ENCODE measurements around the gene RGS5. TPM values are rescaled to one million over a fixed set of nuclear protein-coding genes. Genes with fewer than 3 reads are reported as not detected.

The RGS5 gene
- total RNA-seq, 6 experiments from 2014 or later, result 3.2 to 7.8 (median 4.6) TPM

DNA sequence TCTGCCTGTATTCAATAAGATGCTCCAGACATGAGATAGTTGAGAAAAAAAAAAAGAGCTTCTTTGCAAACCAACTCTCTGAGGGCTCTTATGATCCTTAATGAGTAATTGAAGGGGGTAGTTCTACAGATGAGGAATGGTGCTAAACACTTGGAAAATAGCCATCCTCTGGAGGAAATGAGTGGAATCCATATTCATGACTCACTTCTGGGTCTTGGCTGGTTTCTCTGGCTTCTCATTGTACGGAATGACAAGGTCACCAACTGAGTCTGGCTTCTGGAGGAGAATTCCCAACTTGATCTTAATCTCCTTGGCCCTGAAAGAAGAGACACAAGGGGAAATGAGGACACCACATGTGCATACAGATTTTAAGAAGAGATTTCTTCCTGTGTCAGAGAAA is 34.7 kb downstream of the RGS5 start:
- Mint-ChIP-seq H3K4me3 (peak overlapping the region; percentile 10; the same call in 1 of the 2 replicates), H3K4me1 (ENCODE audit: low read depth) (peaks cover 94% of the 10 kb centered on the region), H3K36me3 (ENCODE audit: low read depth) (no peaks in the 10 kb centered on the region), H3K9me3 (no peaks in the 10 kb centered on the region), H3K27ac (peak overlapping the region; percentile 87), H3K27me3 (ENCODE audit: insufficient read depth) (no peaks in the 10 kb centered on the region)
- TF ChIP-seq, protein P1, sequence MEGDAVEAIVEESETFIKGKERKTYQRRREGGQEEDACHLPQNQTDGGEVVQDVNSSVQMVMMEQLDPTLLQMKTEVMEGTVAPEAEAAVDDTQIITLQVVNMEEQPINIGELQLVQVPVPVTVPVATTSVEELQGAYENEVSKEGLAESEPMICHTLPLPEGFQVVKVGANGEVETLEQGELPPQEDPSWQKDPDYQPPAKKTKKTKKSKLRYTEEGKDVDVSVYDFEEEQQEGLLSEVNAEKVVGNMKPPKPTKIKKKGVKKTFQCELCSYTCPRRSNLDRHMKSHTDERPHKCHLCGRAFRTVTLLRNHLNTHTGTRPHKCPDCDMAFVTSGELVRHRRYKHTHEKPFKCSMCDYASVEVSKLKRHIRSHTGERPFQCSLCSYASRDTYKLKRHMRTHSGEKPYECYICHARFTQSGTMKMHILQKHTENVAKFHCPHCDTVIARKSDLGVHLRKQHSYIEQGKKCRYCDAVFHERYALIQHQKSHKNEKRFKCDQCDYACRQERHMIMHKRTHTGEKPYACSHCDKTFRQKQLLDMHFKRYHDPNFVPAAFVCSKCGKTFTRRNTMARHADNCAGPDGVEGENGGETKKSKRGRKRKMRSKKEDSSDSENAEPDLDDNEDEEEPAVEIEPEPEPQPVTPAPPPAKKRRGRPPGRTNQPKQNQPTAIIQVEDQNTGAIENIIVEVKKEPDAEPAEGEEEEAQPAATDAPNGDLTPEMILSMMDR (IDR thresholded peaks at IDR 0.05), result no peak
- DNase-seq, result peak; percentile 96

DNA sequence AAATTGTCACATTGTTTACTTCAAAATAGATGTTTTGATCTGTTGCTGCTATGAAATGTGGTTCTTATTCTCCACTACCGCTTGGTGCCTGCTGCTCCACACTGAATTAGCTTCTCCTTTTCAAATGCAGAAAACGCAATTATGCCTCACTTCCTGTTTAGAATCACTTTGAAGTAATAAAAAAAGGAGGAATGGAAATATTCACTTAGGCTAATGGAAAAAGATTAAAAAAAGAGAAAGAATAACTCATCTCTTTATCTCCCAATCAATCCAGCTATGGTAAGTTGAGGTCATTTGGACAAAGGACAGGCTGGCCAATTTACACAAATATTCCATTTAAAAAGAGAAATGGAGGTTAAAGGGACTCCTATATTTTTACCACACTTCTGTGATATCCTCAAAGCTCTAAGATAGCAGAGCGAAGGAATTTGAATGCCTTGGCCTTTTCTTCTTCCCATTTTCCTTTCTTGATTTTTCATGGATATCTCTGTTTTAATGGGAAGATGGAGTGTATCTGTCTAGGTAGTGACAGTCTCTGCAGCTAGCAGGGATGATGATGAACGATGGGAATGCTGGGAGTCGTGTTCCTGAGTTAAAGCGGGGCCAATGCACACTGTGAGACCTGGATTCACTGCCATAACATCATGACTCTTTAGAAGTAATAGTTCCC is 35.7 kb downstream of the RGS5 start:
- TF ChIP-seq, protein P1 (IDR thresholded peaks at IDR 0.05), result no peak
- peaks cover 94% of the 10 kb centered on the region for H3K4me1 Mint-ChIP-seq (ENCODE audit: low read depth)
- no peak for DNase-seq
- peak overlapping the region; percentile 44; the same call in 1 of the 2 replicates for H3K4me3 Mint-ChIP-seq
- H3K27me3 Mint-ChIP-seq (ENCODE audit: insufficient read depth), result no peaks in the 10 kb centered on the region
- H3K36me3 Mint-ChIP-seq (ENCODE audit: low read depth), result no peaks in the 10 kb centered on the region
- H3K9me3 Mint-ChIP-seq, result no peaks in the 10 kb centered on the region
- peak overlapping the region; percentile 87 for H3K27ac Mint-ChIP-seq

DNA sequence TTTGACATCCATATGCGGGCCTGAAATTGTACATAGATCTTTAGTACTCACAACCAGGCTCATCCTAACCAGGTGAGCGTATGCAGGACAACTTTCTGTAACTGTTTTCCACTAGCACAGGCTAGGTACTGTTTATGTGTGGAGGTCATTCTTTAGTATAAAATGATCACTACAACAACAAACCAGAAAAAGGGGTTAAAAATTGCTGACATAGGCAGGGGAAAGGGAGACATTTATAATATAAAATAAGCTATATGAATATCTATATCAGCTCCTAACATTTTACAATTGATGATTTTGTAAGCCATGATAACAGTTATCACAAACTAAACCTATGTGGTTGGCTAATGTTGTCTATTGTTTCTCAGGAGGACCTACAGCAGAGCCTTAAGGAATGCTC is 37.6 kb downstream of the RGS5 start:
- H3K27ac Mint-ChIP-seq, result peak overlapping the region; percentile 58; the same call in 1 of the 2 replicates
- peaks cover 94% of the 10 kb centered on the region for H3K4me1 Mint-ChIP-seq (ENCODE audit: low read depth)
- DNase-seq, result no peak
- TF ChIP-seq, protein P1 (IDR thresholded peaks at IDR 0.05), result no peak
- H3K36me3 Mint-ChIP-seq (ENCODE audit: low read depth), result no peaks in the 10 kb centered on the region
- no peaks in the 10 kb centered on the region for H3K9me3 Mint-ChIP-seq
- no peak overlapping the region for H3K4me3 Mint-ChIP-seq
- H3K27me3 Mint-ChIP-seq (ENCODE audit: insufficient read depth), result no peaks in the 10 kb centered on the region

DNA sequence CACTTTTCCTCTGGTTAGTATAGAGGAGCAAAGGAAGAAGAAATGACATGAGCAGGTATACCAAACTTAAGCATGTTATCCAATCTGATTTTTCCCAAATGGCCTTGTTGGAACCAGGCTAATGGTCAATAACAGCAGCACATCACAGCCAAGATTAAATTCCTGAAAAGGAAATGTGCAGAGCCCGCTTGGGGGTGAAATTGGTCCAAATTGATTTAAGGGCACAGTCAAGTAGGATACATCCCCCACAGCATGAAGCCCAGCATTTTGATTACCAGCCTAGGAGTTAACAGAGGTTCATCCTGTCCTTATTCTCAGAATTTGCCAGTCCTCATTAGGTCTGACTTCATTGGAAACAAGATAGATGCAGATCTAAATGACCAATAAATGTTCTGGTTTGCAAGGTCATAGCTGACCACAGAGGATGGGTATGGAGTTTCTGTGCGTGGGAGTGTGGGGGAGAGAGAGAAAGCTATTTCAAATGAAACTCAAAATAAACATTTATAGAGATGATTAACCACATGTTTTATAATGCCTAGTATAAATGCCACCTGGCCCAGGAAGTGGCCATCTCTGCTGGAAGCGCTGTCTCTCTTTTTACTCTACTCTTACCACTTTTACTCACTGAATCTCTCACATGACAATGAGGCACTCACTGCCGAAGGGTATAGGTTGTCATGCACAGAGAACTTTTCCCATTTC is 38.7 kb downstream of the RGS5 start:
- no peaks in the 10 kb centered on the region for H3K27me3 Mint-ChIP-seq (ENCODE audit: insufficient read depth)
- no peaks in the 10 kb centered on the region for H3K9me3 Mint-ChIP-seq
- no peaks in the 10 kb centered on the region for H3K36me3 Mint-ChIP-seq (ENCODE audit: low read depth)
- peaks cover 88% of the 10 kb centered on the region for H3K4me1 Mint-ChIP-seq (ENCODE audit: low read depth)
- H3K27ac Mint-ChIP-seq, result peak overlapping the region; percentile 58
- DNase-seq, result peak; percentile 73
- H3K4me3 Mint-ChIP-seq, result peak overlapping the region; percentile 15; the same call in 1 of the 2 replicates
- TF ChIP-seq, protein P1 (IDR thresholded peaks at IDR 0.05), result no peak

DNA sequence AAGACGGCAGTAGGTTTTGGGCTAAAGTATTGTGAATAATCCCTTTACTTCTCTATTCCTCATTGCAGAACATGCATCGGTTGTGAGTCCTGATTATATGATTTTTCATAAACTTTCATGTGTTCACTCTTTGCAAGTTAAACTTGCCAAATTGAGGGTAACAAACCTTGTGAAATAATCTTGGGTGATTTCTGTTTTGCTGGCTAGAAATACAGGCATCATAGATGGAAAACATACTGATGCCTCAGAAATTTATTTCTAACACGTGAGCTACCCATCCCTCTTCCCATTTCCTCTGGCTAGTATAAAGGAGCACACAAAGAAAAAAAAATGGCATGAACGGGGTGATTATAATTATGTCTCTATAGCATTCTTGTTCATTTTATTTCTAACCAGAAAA is 39.6 kb downstream of the RGS5 start:
- DNase-seq, result no peak
- no peak overlapping the region for H3K4me3 Mint-ChIP-seq
- H3K9me3 Mint-ChIP-seq, result peaks cover 5% of the 10 kb centered on the region
- H3K27me3 Mint-ChIP-seq (ENCODE audit: insufficient read depth), result no peaks in the 10 kb centered on the region
- TF ChIP-seq, protein P1 (IDR thresholded peaks at IDR 0.05), result no peak
- peaks cover 5% of the 10 kb centered on the region for H3K36me3 Mint-ChIP-seq (ENCODE audit: low read depth)
- peak overlapping the region; percentile 58; the same call in 1 of the 2 replicates for H3K27ac Mint-ChIP-seq
- H3K4me1 Mint-ChIP-seq (ENCODE audit: low read depth), result peaks cover 82% of the 10 kb centered on the region
